H1 (cell line): ENCODE data around the gene C19orf47. TPM values are rescaled to one million over a fixed set of nuclear protein-coding genes. Genes with fewer than 3 reads are reported as not detected.
A peak's percentile ranks its signal among the peaks of the same experiment; 100 is the strongest.

Experiments used
- CTCF ChIA-PET: fragments of 300-600 bp; sonication (Branson Sonifier 250); formaldehyde crosslinking; loops from one replicate; lab custom pipeline; 2021; ENCODE audit not compliant: partially characterized antibody; lab: Charles Lee
- POLR2A ChIA-PET: fragments of 300-600 bp; sonication (Branson Sonifier 250); formaldehyde crosslinking; loops from one replicate; lab custom pipeline; 2021; ENCODE audit warnings: inconsistent platforms; ENCODE audit not compliant: partially characterized antibody; lab: Charles Lee
- DNase-seq, 2 experiments: peaks; one replicate each; pipeline versions ENCODE4 v3.0.0 to v3.0.0-alpha.2; 2010 to 2022; ENCODE audit warnings: low spot score in 2 of 2, low read depth in 1 of 2, mixed read lengths in 1 of 2
- FAIRE-seq: peaks from 2 replicates; lab custom pipeline; 2011; peaks lifted over from hg19 to GRCh38; lab: Jason Lieb, UNC
- H2AFZ ChIP-seq: 2 replicates; pipeline ENCODE4 v1.8.1; 2012; ENCODE audit warnings: low read length, inconsistent platforms
- H2AK5ac ChIP-seq: 2 replicates; pipeline ENCODE4 v1.6.1; 2013; ENCODE audit warnings: low read depth, low read length
- H2BK120ac ChIP-seq: replicated peaks from 2 replicates; pipeline ENCODE3; 2013; ENCODE audit warnings: low read depth, low read length, inconsistent platforms
- H2BK12ac ChIP-seq: 2 replicates; pipeline ENCODE4 v1.6.1; 2013; ENCODE audit warnings: low read depth, low read length
- H2BK15ac ChIP-seq: 2 replicates; pipeline ENCODE4 v1.6.1; 2013; ENCODE audit warnings: low read length
- H2BK20ac ChIP-seq: 2 replicates; pipeline ENCODE4 v1.6.1; 2013; ENCODE audit warnings: low read length
- H2BK5ac ChIP-seq: 2 replicates; pipeline ENCODE4 v1.6.1; 2013; ENCODE audit warnings: low read depth, low read length
- H3K14ac ChIP-seq: 2 replicates; pipeline ENCODE4 v1.6.1; 2013; ENCODE audit warnings: inconsistent platforms; ENCODE audit not compliant: insufficient read length
- H3K18ac ChIP-seq: 2 replicates; pipeline ENCODE4 v1.6.1; 2013; ENCODE audit warnings: low read length; ENCODE audit errors: extremely low read depth
- H3K23ac ChIP-seq: 2 replicates; pipeline ENCODE4 v1.6.1; 2013; ENCODE audit warnings: inconsistent platforms; ENCODE audit not compliant: insufficient read length
- H3K23me2 ChIP-seq: 2 replicates; pipeline ENCODE4 v1.6.1; 2013; ENCODE audit warnings: low read depth, low read length
- H3K27ac ChIP-seq: 2 replicates; pipeline ENCODE4 v1.6.1; 2011; ENCODE audit warnings: low read depth, low read length, inconsistent platforms
- H3K27me3 ChIP-seq, 4 experiments: replicated peaks in 1 of 4; 1 replicate in 1 of 4; 2 replicates in 3 of 4; pipeline versions ENCODE4 v1.6.1 to v1.8.1; 2011 to 2013; ENCODE audit warnings: low read length in 3 of 4, mild to moderate bottlenecking in 3 of 4, inconsistent platforms in 2 of 4, mixed read lengths in 2 of 4, moderate library complexity in 1 of 4; ENCODE audit not compliant: control insufficient read depth in 3 of 4, insufficient read depth in 3 of 4; ENCODE audit errors: extremely low read depth in 1 of 4
- H3K36me3 ChIP-seq, 4 experiments: 2 replicates each; pipeline versions ENCODE4 v1.6.1 to v1.8.1; 2011 to 2013; ENCODE audit warnings: mild to moderate bottlenecking in 4 of 4, low read length in 3 of 4, moderate library complexity in 2 of 4, control low read depth in 1 of 4, inconsistent platforms in 1 of 4; ENCODE audit not compliant: insufficient read depth in 4 of 4, control insufficient read depth in 2 of 4
- H3K4ac ChIP-seq: replicated peaks from 2 replicates; pipeline ENCODE3; 2013; ENCODE audit warnings: low read length, low read depth, mixed read lengths, inconsistent platforms; ENCODE audit not compliant: insufficient read length
- H3K4me1 ChIP-seq, 4 experiments: replicated peaks in 1 of 4; 1 replicate in 1 of 4; 2 replicates in 3 of 4; pipeline versions ENCODE4 v1.6.1 to v1.8.1; 2011 to 2013; ENCODE audit warnings: low read length in 3 of 4, inconsistent platforms in 2 of 4, mixed read lengths in 1 of 4; ENCODE audit not compliant: insufficient read depth in 4 of 4, control insufficient read depth in 3 of 4
- H3K4me2 ChIP-seq, 2 experiments: 2 replicates each; pipeline versions ENCODE4 v1.6.1 to v1.8.1; 2011 to 2013; ENCODE audit warnings: low read depth in 2 of 2, low read length in 2 of 2, control low read depth in 1 of 2, inconsistent platforms in 1 of 2, mild to moderate bottlenecking in 1 of 2; ENCODE audit not compliant: insufficient read depth in 1 of 2
- H3K4me3 ChIP-seq, 4 experiments: fragments of 200-600, 300-600 bp in 1 of 4; sonication (generic), shearing (Covaris generic), sonication (Bioruptor Twin) in 1 of 4; 2 replicates each; pipeline versions ENCODE4 v1.5.1 to v1.8.1; 2011 to 2016; ENCODE audit warnings: low read length in 4 of 4, low read depth in 3 of 4, control low read depth in 2 of 4, inconsistent platforms in 2 of 4, mild to moderate bottlenecking in 2 of 4, mixed read lengths in 1 of 4, moderate library complexity in 1 of 4; ENCODE audit not compliant: insufficient read depth in 2 of 4; ENCODE audit errors: extremely low read depth in 1 of 4
- H3K56ac ChIP-seq: replicated peaks from 2 replicates; pipeline ENCODE3; 2013; ENCODE audit warnings: low read depth, mild to moderate bottlenecking, mixed read lengths, low read length, inconsistent platforms; ENCODE audit not compliant: insufficient read length
- H3K79me1 ChIP-seq: 2 replicates; pipeline ENCODE4 v1.6.1; 2013; ENCODE audit warnings: low read depth, low read length, control low read depth
- H3K79me2 ChIP-seq, 2 experiments: 2 replicates each; pipeline versions ENCODE4 v1.6.1 to v1.8.1; 2012 to 2013; ENCODE audit warnings: low read length in 2 of 2, mild to moderate bottlenecking in 2 of 2, inconsistent platforms in 1 of 2; ENCODE audit not compliant: insufficient read depth in 2 of 2, control insufficient read depth in 1 of 2
- H3K9ac ChIP-seq, 4 experiments: replicated peaks in 1 of 4; 1 replicate in 1 of 4; 2 replicates in 3 of 4; pipeline versions ENCODE4 v1.6.1 to v1.8.1; 2011 to 2013; ENCODE audit warnings: low read depth in 3 of 4, low read length in 3 of 4, control low read depth in 2 of 4, mild to moderate bottlenecking in 2 of 4, moderate library complexity in 2 of 4, inconsistent platforms in 1 of 4; ENCODE audit errors: extremely low read depth in 1 of 4
- H3K9me3 ChIP-seq, 2 experiments: 2 replicates each; pipeline versions ENCODE4 v1.6.1 to v1.8.1; 2012 to 2013; ENCODE audit warnings: mild to moderate bottlenecking in 2 of 2, moderate library complexity in 2 of 2, control low read depth in 1 of 2, inconsistent platforms in 1 of 2, low read depth in 1 of 2, low read length in 1 of 2, mixed read lengths in 1 of 2; ENCODE audit not compliant: insufficient read depth in 2 of 2
- H4K20me1 ChIP-seq, 2 experiments: replicated peaks in 1 of 2; 2 replicates each; pipeline versions ENCODE3 to v1.8.1; 2011 to 2013; ENCODE audit warnings: inconsistent platforms in 2 of 2, low read length in 2 of 2, mild to moderate bottlenecking in 1 of 2; ENCODE audit not compliant: insufficient read depth in 2 of 2, control insufficient read depth in 1 of 2
- H4K5ac ChIP-seq: 2 replicates; pipeline ENCODE4 v1.6.1; 2013; ENCODE audit warnings: low read length, low read depth, mixed read lengths, inconsistent platforms; ENCODE audit not compliant: insufficient read length
- H4K8ac ChIP-seq: 2 replicates; pipeline ENCODE4 v1.8.0; 2013; ENCODE audit warnings: mild to moderate bottlenecking, moderate library complexity, low read length, inconsistent platforms; ENCODE audit not compliant: insufficient read depth; ENCODE audit errors: extremely low read depth
- H4K91ac ChIP-seq: replicated peaks from 2 replicates; pipeline ENCODE3; 2013; ENCODE audit warnings: low read length, mixed read lengths, inconsistent platforms; ENCODE audit not compliant: insufficient read length
- CEBPB ChIP-seq: IDR thresholded peaks from 2 replicates; pipeline ENCODE4 v1.6.1; 2012; ENCODE audit warnings: low read depth, low read length
- CTCF ChIP-seq, 3 experiments: IDR thresholded peaks; 1 replicate in 2 of 3; 2 replicates in 1 of 3; pipeline versions ENCODE4 v1.5.1 to v1.6.1; 2011; ENCODE audit warnings: low read length in 3 of 3, mild to moderate bottlenecking in 3 of 3, inconsistent platforms in 2 of 3, low read depth in 1 of 3, moderate library complexity in 1 of 3; ENCODE audit not compliant: insufficient read depth in 1 of 3; ENCODE audit errors: control extremely low read depth in 1 of 3
- GTF2F1 ChIP-seq: IDR thresholded peaks from 2 replicates; pipeline ENCODE4 v1.6.1; 2012; ENCODE audit warnings: low read depth, low read length, improper control_type of control experiment, borderline replicate concordance
- NANOG ChIP-seq: IDR thresholded peaks from 2 replicates; pipeline ENCODE4 v1.6.1; 2011; ENCODE audit warnings: low read length, low read depth, mild to moderate bottlenecking, inconsistent platforms; ENCODE audit not compliant: insufficient read depth, poor library complexity, severe bottlenecking
- POU5F1 ChIP-seq: IDR thresholded peaks from 2 replicates; pipeline ENCODE4 v1.6.1; 2011; ENCODE audit warnings: low read depth, mild to moderate bottlenecking, low read length, moderate library complexity
- RAD21 ChIP-seq, 2 experiments: IDR thresholded peaks in 1 of 2; conservative IDR thresholded peaks in 1 of 2; 2 replicates each; pipeline ENCODE4 v1.6.1; 2011; ENCODE audit warnings: low read depth in 2 of 2, low read length in 2 of 2, improper control_type of control experiment in 1 of 2, inconsistent platforms in 1 of 2, mild to moderate bottlenecking in 1 of 2, moderate library complexity in 1 of 2
- SP4 ChIP-seq: IDR thresholded peaks from 2 replicates; pipeline ENCODE4 v1.6.1; 2012; ENCODE audit warnings: low read length, inconsistent platforms
- TEAD4 ChIP-seq: IDR thresholded peaks from 2 replicates; pipeline ENCODE4 v1.6.1; 2012; ENCODE audit warnings: low read depth, low read length, inconsistent platforms, mixed read lengths
- WGBS, 2 experiments: shearing (Covaris generic) in 1 of 2; methylation state at CpG; one replicate each; pipeline versions ENCODE4 v1.1.6 to v1.1.7; 2013 to 2015; ENCODE audit warnings: low lambda C conversion rate in 2 of 2, mixed read lengths in 2 of 2, inconsistent platforms in 1 of 2, low coverage in 1 of 2, missing lambda C conversion rate in 1 of 2; ENCODE audit not compliant: insufficient replicate concordance in 2 of 2, insufficient coverage in 1 of 2, insufficient read length in 1 of 2; ENCODE audit errors: extremely low coverage in 1 of 2, missing lambda C conversion rate in 1 of 2; 5-methylcytosine and 5-hydroxymethylcytosine counted together
- polyA plus RNA-seq, 7 experiments: library from polyadenylated mRNA; depleted of rRNA in 3 of 7; stranded (reverse) in 5 of 7; unstranded in 2 of 7; fragments of >200 nt in 5 of 7; fragments of 200-250 nt in 2 of 7; gene quantifications; 1 replicate in 5 of 7; 2 replicates in 1 of 7; 4 replicates in 1 of 7; pipeline versions ENCODE4 v1.2.1 to v1.2.3, GENCODE V29; 2011 to 2013; ENCODE audit warnings: missing spikeins in 2 of 7, mixed read lengths in 2 of 7
- total RNA-seq: library from RNA; stranded (reverse); fragmentation: NEBNext Ultra II Directional; extraction: Animal tissue kit (Norgen Biotek cat#: 25700); gene quantifications from 2 replicates; pipeline ENCODE4 v1.2.1, GENCODE V29; 2021

Gene C19orf47
- total and polyA plus RNA-seq, 2 of the 8 experiments (the other 6 are each of a cell fraction or from before 2014, with no cell fraction given), result 17.8 to 27.3 TPM

GRCh38 chr19:40274585-40275544, 73.3 kb downstream of the C19orf47 start:
- H2BK15ac ChIP-seq, result no peak overlapping the region
- ChIA-PET CTCF (interaction anchor here (1.4 to 3.2 kb wide), 3 partner anchors 10 to 51 kb away, joined by 4 to 9 read pairs (median 5); no protein-coding TSS in a partner anchor), POLR2A (interaction anchor here (0.6 to 1.9 kb wide), 3 partner anchors 9 to 177 kb away, joined by 3 to 7 read pairs (median 3); no protein-coding TSS in a partner anchor)
- H3K18ac ChIP-seq, result no peak overlapping the region; the same call in 1 of the 2 replicates
- no peak overlapping the region for H2AFZ ChIP-seq
- H4K91ac ChIP-seq, result peak overlapping the region; percentile 59
- peak overlapping the region; percentile 78 for H3K4ac ChIP-seq
- DNase-seq (no peak), FAIRE-seq (no peak)
- no peak overlapping the region for H2BK12ac ChIP-seq
- no peak overlapping the region for H4K5ac ChIP-seq
- H3K4me2 ChIP-seq, result peak overlapping the region in 1 of 2 experiments; percentile 2; a peak in 1 of 4 replicates
- no peak overlapping the region for H3K14ac ChIP-seq
- H3K79me2 ChIP-seq, result peaks cover 0 to 75% of the 10 kb centered on the region in 2 experiments; a peak in 2 of 4 replicates
- H3K27ac ChIP-seq, result no peak overlapping the region
- no peak overlapping the region for H3K56ac ChIP-seq
- no peak overlapping the region for H3K23ac ChIP-seq
- H3K79me1 ChIP-seq, result peaks cover 28% of the 10 kb centered on the region
- no peak overlapping the region for H2BK120ac ChIP-seq
- no peak overlapping the region for H2BK20ac ChIP-seq
- no peak overlapping the region; the same call in 1 of the 2 replicates for H2BK5ac ChIP-seq
- H4K20me1 ChIP-seq, result peaks cover 4 to 16% of the 10 kb centered on the region in 2 experiments
- no peaks in the 10 kb centered on the region for H3K36me3 ChIP-seq
- no peak overlapping the region for H3K9ac ChIP-seq
- no peaks in the 10 kb centered on the region for H3K23me2 ChIP-seq
- H3K9me3 ChIP-seq, result no peaks in the 10 kb centered on the region
- no peak overlapping the region; the same call in 1 of the 2 replicates for H4K8ac ChIP-seq
- H3K27me3 ChIP-seq, result no peaks in the 10 kb centered on the region
- H3K4me1 ChIP-seq, result peaks cover 0 to 13% (median 7%) of the 10 kb centered on the region in 4 experiments; a peak in 6 of 7 replicates
- no peak overlapping the region for H3K4me3 ChIP-seq
- no peak overlapping the region; the same call in 1 of the 2 replicates for H2AK5ac ChIP-seq
- WGBS, 2 experiments, result 78% methylated on average over 25 of the region's 28 CpGs; no CpG with 5 or more reads in 1 of the 2 experiments
- TF ChIP-seq CTCF (IDR thresholded peaks at IDR 0.05; ENCODE audit: control extremely low read depth in 1 of 3, insufficient read depth in 1 of 3, low read depth in 1 of 3, low read length in 3 of 3) (no peak), CEBPB (no peak), SP4 (no peak), NANOG (no peak), RAD21 (IDR thresholded peaks at IDR 0.05 in 1 of 2, conservative IDR thresholded peaks at IDR 0.05 in 1 of 2; ENCODE audit: low read depth in 2 of 2, low read length in 2 of 2) (no peak), TEAD4 (no peak), GTF2F1 (no peak), POU5F1 (no peak)
